Activated CD8-positive, alpha-beta memory T cell treated with anti-CD3 and anti-CD28 coated beads for 1 hour (primary cell): Measurements from ENCODE around the gene ARL10.
"Not testable (repeated sequence)": the region's sequence is repeated elsewhere in the genome, so short reads cannot be mapped to it uniquely, and the experiment has no call there.

Experiments used
- DNase-seq, 2 donors: peaks; one replicate each; pipeline ENCODE4 v3.0.0-alpha.2; 2020; ENCODE audit warnings: low read depth in 1 of 2; ENCODE audit errors: extremely low read depth in 1 of 2

ARL10 gene

DNA sequence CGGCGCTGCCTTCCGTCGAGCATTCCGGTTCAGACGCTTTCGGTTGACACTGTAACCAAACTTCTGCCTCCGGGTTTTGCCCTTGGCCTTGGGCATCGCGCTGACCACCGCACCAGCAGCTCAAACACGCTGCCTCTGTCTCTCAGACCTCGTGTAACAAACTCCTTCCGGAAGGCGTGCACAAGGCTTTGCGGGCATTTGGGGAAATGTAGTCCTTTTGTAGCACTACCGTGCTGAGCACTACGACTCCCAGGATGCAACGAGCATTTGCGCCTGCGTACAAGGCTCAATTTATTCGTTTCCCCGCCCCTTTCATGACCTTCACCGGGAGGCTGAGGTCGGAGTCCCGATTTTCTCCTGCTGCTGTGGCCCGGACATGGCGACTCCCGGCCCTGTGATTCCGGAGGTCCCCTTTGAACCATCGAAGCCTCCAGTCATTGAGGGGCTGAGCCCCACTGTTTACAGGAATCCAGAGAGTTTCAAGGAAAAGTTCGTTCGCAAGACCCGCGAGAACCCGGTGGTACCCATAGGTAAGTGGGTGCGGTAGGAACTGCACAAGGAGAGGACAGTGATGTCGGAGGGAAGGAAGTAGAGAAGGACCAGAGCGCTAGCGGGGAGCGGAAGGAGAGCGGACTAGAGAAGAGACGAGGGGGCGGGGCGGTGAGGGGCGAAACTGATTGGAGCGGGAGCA, 23.3 kb downstream of the ARL10 start, which contains the start of the genes HIGD2A and NOP16:
HIGD2A (plus strand) TSS at position 308 of the 691 bp plus-strand sequence; CDS start at position 377, 69 bp downstream.
NOP16 (minus strand) TSS at position 155 of the 691 bp plus-strand sequence; CDS start at position 96, 59 bp downstream.
- peak; percentile 98 to 100 for DNase-seq

DNA sequence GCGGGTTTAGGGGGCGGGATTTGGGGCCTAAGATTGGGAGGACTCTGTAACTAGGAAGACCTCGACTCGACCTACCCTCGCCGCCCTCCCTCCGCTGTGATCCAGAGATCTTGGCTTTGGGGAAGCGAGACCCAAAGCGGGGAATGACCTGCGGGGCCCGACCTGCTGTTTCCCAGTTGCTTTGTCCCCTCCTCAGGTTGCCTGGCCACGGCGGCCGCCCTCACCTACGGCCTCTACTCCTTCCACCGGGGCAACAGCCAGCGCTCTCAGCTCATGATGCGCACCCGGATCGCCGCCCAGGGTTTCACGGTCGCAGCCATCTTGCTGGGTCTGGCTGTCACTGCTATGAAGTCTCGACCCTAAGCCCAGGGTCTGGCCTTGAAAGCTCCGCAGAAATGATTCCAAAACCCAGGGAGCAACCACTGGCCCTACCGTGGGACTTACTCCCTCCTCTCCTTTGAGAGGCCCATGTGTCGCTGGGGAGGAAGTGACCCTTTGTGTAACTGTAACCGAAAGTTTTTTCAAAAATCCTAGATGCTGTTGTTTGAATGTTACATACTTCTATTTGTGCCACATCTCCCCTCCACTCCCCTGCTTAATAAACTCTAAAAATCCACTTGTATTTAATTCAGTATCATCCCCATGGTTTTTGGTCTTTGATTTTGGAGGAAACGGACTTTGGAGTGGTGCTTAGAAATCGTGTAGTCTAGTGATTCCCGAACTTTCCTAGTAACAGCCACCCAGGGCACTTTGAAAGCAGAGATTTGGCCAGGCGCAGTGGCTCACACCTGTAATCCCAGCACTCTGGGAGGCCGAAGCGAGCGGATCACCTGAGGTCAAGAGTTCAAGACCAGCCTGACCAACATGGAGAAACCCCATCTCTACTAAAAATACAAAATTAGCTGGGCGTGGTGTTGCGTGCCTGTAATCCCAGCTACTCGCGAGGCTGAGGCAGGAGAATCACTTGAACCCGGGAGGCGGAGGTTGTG, 24.1 kb downstream of the ARL10 start:
- no peak for DNase-seq

DNA sequence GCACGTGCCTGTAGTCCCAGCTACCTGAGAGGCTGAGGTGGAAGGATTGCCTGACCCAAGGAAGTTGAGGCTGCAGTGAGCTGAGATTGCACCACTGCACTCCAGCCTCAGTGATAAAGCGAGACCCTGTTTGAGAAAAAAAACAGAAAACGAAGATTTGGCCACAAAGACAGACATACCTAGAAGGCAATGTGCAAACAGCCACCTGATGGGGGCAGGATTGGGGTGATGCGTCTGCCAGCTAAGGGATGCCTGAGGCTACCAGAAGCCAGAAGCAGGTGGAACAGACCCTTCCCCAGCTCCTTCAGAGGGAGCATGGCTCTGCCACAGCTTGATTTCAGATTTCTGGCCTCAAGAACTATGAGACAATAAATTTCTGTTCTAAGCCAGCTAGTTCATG, 26.2 kb downstream of the ARL10 start:
- DNase-seq = no peak

DNA sequence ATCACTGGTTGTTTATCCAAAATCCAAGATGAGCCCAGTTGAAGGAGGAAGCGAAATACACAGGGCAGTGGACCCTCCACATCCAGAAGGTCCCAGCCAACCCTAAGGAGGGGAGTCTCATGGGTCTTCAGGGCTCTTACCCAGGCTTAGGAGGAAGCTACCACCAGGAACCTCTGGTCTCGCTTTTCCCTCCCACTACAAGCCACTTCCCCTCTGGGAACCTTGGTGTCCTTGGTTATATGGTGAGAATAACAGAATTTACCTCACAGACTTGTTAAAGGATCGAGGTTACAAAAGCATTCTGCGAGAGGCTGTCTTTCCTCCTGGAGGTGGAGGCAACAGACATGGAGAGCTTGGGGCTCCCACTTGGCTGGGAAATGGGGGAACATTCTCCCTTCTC, 26.7 kb downstream of the ARL10 start:
- DNase-seq = no peak

DNA sequence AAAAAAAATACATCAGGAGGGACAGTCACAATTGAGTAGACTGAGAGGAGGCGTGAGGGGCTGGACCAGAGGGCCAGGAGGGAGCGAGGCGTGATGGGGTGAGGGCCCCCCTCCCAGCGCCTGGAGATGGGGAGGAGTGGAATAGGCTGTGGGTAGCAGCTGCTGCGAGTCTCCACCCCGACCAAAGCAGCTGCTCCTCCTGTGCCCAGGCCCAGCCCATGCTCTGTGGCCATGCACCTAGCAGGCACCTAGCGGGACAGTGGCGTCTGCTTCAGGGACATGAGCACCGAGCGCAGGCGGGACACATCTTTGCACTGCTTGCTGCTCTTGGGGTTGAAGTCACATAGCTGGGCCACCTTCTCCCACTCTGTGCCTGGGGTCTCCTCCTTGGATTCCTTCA, 27.2 kb downstream of the ARL10 start:
- DNase-seq = no peak

DNA sequence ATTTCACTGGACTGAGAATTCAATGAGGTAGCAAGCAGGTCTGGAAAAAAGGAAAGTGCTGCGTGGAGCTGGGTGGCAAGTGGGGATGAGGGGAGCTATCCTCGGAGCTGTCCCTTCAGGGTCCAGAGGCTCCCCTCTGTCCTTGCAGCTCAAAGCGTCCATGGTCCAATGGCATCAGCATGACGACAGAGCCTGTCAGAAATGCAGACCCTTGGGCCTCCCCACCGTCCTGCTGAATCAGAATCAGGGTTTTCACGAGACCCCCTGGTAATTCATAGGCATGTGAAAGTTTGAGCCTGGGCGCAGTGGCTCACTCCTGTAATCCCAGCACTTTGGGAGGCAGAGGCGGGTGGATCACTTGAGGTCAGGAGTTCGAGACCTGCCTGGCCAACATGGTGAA, 28.8 kb downstream of the ARL10 start:
- no peak for DNase-seq

DNA sequence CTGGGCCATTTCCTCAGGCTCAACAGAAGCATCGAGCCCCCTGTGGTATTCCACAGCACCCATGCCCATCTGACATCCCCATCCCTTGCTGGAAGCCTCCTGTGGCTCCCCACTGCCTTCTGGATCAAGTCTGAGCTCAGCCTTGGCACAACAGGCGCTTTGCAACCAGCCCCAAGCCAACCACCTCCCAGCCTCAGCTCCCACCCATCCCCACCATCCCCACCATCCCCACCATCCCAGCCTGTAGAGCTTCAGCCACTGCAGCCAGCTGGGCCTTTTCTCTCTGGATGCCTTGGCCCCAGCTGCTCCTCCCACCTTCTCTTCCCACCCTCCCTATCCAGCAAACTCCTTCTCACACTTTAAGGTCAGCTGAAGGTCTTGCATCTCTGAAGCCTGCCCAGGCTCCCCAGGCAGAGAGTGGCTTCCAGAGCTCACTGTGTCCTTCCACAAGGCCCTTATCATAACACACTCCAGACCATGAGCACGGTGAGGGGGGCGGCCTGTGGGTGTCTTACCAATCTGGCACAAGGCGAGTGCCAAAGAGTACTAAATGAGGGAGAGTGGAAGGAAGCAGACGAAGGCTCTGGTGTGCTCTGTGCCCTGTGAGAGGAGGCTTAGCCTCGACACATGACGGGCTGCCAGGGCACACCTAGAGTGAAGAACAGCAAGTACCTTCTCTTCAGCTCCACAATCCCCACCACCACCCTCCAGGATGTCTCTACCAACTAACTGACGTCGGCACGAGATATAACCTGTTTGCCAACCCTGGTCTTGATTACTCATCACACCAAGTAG, 29.8 kb downstream of the ARL10 start:
- DNase-seq = no peak

DNA sequence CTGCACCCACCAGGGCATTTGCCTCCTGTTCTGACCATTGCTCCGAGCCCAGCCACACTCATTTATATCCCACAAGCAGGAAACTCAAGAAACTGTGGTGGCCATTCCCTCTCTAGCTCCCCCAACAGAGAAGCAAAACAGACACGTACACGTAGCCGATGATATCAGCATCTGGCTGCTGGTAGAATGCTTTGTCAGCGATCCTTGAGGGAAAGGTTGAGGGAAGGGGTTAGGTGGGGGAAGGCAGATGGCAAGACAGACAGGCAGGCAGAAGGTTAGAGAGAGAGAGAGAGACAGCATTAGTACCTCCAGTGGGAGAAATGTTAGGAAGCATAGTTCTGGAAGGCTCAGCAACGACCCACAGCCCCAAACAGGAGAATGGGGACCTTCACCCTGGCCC, 31.0 kb downstream of the ARL10 start:
- DNase-seq = no peak

DNA sequence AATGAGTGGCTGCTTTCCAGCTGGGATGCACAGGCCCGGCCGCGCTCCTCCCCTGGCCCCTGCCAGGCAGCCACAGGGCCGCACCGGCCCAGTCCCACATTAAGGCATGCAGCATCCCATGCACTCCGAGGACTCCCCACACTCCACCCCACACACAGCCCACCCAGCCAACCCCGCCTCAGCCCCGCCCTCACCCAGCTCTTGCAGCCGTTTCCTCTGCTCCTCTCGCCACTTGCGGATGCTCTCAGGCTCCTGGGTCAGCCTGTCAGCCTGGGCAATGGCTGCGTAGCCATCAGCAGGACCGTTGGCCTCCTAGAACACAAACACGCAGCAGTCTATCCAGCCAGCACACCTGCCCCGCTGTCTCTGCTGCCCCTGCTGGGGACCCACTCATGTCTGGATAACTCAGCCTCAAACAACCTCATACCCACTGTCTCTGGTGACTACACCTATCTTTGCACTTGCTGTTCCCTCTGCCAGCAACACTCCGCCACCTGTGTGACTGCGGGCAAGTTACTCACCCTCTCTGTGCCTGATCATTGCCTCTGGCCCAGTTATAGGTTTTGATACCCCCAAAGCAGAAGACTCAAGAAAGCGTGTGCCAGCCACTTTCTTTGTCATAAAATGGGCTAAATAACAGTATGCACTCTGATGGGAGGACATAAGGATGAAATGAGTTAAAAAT, 32.6 kb downstream of the ARL10 start:
- no peak for DNase-seq

DNA sequence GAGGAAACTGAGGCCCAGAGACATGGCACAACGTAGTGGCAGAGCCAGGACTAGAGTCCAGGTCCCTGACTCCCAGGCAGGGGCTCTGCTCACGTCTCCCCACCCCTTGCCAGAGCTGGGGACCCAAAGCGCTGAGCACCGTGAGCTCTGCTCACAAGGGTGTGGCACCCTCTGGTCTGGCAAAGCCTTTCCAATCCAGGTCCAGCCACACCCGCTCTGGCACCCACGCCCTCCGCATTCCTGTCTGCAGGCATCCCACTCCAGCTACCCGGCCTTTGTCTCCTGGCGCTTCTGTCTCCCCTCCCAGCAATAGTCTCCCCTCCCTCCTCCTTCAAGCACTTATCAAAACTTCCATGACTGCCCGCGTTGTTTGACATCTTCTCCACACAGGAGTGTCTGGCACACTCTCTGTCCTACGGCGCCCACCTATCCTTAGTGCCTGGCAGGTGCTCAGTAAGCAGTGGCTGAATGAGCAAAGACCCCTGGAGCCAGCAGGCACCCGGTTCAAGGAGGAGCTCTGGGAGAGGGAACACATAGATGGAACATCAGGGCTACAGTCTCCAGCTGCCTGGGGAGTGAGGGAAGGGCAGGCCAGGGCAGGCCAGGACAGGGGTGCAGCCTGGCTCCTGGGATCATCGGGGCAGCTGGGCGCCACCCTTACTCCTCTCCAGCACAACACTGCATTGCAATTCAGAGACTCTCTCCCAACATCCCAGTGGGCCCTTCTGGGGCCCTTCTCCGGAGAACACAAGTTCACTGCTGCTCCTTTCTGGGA, 35.3 kb downstream of the ARL10 start:
- no peak for DNase-seq

DNA sequence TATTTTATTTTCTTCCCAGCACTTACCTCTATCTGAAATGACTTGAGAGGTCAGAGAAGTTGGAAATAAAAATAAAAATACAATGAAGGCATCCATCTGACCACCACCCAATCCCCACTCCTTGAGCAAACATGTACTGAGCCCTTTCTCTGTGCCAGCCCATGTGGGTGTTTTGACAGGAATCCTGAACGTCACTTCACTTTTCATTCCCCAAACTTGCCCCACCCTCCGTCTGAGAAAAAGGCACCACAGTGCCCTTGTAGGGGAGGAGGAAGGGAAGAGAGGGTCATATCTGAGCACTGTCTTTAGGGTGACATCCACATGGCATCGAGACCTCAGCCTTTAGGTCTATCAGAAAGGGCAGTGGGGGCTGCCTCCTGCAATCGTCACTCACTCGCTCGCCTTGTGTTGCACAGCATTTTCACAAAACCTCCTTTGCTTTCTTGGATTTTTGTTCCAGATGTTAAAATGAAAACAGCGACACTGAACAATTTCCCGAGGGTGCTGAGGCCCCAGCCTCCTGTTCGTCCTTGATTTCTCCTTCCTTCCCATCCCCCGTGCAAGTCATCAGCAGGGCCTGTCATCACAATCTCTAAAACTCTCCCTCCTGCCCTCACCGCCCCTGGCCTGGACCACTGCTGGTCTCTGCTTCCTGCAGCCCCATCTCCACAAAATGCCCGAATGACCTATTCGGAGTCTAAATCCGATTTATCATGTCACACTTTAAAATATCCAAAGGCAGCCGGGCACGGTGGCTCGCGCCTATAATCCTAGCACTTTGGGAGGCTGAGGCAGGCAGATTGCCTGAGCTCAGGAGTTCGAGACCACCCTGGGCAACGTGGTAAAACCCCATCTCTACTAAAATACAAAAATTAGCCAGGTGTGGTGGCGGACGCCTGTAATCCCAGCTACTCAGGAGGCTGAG, 36.3 kb downstream of the ARL10 start:
- no peak for DNase-seq

DNA sequence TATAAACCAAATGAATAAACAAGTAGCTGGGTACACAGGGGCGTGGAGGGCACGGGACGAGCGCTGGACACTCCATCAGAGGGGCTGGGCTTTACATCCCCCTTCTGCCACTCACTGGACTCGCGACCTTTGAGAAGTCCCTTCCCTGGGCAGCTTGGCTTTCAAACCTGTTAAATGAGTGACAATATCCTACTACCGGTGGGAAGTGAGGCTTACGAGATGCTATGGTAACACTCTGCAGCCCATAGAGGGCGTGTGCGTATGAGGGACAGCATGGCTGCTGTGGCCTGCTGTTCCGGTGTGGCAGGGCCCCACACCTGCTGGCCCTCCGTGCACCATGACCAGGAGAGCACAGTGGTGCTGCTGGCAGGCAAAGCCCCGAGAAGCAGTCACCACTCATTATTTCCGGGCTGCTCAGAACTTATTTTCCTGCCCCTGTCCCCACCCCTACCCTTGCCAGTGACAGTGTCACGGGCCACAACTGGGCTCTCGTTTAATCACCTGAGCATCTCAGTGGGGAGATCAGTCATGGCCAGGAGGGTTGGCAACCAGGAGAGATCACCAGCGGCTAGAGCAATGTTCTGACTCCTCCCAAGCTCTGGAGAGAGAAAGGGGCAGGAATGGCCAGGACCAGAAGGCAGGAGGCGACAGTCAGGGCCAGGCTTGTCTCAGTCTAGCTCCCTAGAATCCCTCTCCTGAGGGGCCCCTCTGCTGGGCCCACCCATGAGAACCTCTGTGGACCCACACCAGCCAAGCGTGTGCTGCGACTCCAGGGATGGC, 40.6 kb downstream of the ARL10 start:
- no peak for DNase-seq

DNA sequence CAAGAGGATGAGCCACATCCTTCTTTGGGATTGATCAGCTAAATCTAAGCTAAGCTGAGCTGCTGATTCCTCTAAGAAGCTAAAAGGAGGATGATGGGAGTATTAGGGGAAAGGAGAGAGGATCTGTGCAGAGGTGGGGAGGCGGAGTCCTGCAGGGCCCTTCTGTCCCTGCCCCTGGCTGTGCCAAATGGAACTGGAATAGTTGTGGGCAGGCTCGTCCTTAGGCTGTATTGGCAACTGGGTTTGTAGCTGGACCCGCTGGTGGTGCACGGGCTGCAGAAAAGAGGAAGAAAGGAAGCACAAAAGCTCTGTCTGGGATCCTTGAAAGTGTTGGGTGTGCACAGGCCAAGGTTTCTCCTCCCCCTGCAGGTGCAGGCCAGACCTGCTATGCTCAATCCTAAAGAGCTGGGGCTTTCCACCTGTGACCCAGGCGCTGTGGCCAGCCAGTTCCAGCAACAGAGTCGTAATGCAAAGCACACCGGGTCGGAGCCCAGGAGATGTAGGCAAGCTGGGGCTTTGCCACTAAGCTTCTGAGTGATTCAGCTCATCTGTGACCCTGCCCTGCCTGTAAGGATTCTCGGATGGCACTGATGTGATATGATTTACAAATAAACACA, 41.3 kb downstream of the ARL10 start:
- DNase-seq = no peak

DNA sequence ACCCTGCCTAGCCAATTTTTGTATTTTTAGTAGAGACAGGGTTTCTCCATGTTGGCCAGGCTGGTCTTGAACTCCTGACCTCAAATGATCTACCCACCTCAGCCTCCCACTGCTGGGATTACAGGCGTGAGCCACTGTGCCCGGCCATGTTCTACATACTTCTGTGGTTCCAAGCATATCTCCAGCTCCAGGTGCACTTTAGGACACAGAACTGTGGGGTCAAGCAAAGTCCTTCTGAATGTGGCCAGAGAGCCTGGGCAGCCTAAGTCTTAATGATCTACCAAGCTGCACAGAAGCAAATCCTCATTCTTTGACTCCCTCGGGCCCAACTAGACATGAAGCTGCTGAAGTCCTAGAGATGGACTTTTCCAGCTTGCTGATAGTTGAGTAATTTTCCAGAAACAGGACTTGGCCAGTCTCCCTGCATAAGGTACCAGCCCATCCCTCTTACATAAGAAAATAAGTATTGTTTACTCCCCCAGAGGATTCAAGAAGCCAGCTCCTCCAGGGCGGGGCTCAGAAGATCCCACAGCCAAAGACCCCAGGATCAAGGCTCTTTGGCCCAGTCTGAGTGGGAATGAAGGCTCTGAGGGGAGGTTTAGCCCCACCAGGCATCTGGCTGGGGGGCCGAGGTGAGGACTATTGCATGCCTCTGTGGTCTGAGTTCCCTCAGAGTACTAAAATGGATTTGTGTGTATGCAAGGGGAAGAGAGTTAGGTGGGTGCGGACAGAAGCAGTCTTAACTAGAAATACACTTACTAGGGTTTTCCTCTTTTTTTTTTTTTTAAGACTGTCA, 42.4 kb downstream of the ARL10 start:
- DNase-seq = no peak

DNA sequence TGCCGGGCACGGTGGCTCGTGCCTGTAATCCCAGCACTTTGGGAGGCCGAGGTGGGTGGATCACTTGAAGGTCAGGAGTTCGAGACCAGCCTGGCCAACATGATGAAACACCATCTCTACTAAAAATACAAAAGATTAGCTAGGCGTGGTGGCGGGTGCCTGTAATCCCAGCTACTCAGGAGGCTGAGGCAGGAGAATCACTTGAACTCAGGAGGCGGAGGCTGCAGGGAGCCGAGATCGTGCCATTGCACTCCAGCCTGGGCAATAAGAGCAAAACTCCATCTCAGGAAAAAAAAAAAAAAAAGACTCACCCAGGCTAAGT, 42.9 kb downstream of the ARL10 start:
- not testable (repeated sequence) for DNase-seq

DNA sequence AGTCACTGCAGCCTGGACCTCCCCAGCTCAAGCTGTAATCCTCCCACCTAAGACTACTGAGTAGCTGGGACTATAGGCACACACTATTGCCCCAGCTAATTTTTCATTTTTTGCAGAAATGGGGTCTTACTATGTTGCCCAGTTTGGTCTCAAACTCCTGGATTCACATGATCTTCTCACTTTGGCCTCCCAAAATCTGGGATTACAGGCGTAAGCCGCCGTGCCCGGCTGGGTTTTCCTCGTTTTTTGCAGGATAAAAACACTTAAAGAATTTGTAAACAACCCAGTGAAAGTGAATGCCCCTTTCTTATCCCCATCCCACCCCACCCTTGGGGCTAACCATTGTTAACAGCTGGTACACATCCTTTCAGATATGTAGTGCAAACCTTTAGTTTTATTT, 43.3 kb downstream of the ARL10 start:
- no peak for DNase-seq

DNA sequence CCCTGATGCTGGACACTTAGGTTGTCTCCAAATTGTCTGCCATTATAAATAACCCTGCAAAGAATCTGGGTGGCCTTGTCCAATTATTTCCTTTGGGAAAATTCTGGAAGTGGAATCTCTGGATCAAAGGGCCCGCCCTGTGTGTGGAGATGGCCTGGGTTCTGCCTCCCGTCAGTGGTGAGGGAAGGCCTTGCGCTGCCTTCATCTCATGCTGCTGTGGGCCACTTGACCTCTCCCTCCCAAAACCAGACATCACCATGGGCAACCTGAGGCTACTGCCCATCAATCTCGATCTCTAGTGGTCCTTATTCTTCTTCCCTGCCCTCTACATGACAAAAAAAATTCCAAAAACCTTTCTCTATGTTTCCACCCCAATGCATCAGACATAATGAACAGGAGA, 44.5 kb downstream of the ARL10 start:
- DNase-seq = no peak
